Activated T-helper 1 cell treated with anti-CD3 and anti-CD28 coated beads, Interleukin-12 subunit alpha, Interleukin-12 subunit beta, Interleukin-2, Interleukin-4 antibody, amounts not matched to agents 30 ng/mL and 10 ng/mL and 1 ng/mL, durations not matched to agents 14 hours and 24 hours and 36 hours (primary cell): ENCODE measurements around the gene ACADM. TPM values are rescaled to one million over a fixed set of nuclear protein-coding genes. Genes with fewer than 3 reads are reported as not detected.
A peak's percentile ranks its signal among the peaks of the same experiment; 100 is the strongest.
"Not testable (repeated sequence)": the region's sequence is repeated elsewhere in the genome, so short reads cannot be mapped to it uniquely, and the experiment has no call there.

Experiments
- DNase-seq: peaks from one replicate; pipeline ENCODE4 v3.0.0; 2021; ENCODE audit warnings: low spot score
- H3K27ac Mint-ChIP-seq: one replicate; pipeline ENCODE4 v1.8.0; 2021; ENCODE audit warnings: mild to moderate bottlenecking, mixed read lengths
- H3K27me3 Mint-ChIP-seq: one replicate; pipeline ENCODE4 v1.8.0; 2022; ENCODE audit warnings: mild to moderate bottlenecking, moderate library complexity, mixed read lengths; ENCODE audit not compliant: insufficient read depth
- H3K36me3 Mint-ChIP-seq: one replicate; pipeline ENCODE4 v1.8.0; 2021; ENCODE audit warnings: low read depth, mixed read lengths
- H3K4me1 Mint-ChIP-seq: one replicate; pipeline ENCODE4 v1.8.0; 2021; ENCODE audit warnings: low read depth, mixed read lengths
- H3K4me3 Mint-ChIP-seq: one replicate; pipeline ENCODE4 v1.8.0; 2021; ENCODE audit warnings: mild to moderate bottlenecking, moderate library complexity, mixed read lengths
- H3K9me3 Mint-ChIP-seq: one replicate; pipeline ENCODE4 v1.8.0; 2021; ENCODE audit warnings: mixed read lengths
- intact Hi-C: fragments of 100-400 bp; cut with micrococcal nuclease; formaldehyde crosslinking; loops from one replicate; pipeline ENCODE4 v1.15.1; 2024
- total RNA-seq: library from RNA; stranded (reverse); gene quantifications from 2 replicates; pipeline ENCODE4 v1.2.3, GENCODE V29; 2022

The ACADM gene
- total RNA-seq, 1 donor from 2014 or later = 53.2 TPM

DNA sequence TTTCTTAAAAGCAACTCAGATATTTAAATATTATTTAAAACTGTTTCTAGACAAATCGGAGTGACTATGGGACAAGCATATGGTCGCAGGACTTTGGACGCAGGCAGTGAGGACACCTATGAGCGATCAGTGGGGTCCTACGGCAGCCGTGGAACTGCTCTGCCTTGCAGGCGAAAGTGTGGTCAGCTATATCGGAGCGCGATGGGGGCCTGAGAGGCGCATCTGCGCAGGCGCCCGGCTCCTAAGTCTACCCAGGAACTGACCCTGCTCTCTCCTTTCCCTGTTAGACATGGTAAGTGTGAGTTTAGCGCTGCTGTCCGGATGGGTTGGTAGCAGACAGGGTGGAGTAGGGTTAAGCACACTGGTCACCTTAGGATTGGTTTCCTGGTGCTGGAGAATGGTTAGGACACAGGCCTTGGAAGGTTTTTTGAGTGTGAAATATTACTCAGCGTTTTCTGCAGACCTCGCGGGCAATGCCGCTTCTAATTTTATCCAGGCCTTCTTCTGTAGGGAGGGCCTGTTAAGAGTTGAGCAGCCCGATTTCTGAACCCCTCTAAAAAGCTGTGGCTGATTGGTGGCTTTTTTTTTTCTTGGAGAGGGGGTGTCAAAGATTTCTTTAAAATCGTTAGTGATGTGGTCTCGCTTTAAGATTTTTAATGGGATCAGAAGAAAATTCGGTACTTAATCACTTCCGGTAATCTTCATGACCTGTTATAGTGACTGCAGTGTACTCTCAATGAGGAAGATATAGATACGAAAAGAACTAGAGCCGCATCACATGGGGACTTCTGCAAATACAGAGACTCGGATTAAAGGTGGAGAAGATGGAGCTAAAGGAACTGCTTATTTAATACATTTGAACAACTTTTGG lies 61.7 kb downstream of the ACADM start, which contains the start of gene RABGGTB:
Gene RABGGTB (plus strand): TSS at position 274 of the 871 bp plus-strand sequence. CDS start 16 bp downstream, at position 290.
- peak within 1 kb of the TSS; percentile 99 for H3K27ac Mint-ChIP-seq
- intact Hi-C loops = loop anchor here (1.0 to 10.0 kb wide), 6 partner anchors 62 to 1993 kb away; partner anchors contain the start of genes ACADM, CRYZ, MIGA1 and PIGK
- peak; percentile 93 for DNase-seq
- peaks cover 46% of the 10 kb centered on the region for H3K4me1 Mint-ChIP-seq
- peaks cover 54% of the 10 kb centered on the region for H3K36me3 Mint-ChIP-seq
- peak within 1 kb of the TSS; percentile 97 for H3K4me3 Mint-ChIP-seq
- no peaks in the 10 kb centered on the region for H3K9me3 Mint-ChIP-seq
- peaks cover 1% of the 10 kb centered on the region for H3K27me3 Mint-ChIP-seq

DNA sequence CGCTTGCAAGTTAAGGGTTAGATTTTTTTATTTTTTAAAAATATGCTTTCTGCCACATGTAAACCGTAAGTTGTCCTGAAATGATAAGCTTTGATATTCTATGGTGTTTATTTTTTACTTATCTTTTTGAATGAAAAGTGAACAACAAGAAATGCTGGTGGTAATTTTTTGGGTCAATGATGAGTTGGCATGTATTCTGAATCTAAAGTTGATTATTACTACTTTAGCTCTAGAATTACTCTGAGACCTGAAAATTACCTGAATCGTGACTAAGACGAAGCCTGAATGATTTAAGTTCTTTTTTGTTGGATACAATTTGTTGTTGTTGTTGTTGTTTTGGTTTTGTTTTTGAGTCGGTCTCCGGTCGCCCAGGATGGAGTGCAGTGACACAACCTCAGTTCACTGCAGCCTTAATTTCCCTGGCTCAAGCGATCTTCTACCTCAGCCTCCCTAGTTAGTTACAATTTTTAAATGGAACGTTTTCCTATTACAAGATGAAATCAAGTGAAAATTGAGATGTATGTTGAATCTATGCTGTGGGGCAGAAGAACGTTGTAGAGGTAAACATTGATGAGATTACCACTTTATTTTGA lies 62.5 kb downstream of the ACADM start:
- no peaks in the 10 kb centered on the region for H3K9me3 Mint-ChIP-seq
- intact Hi-C loops = loop anchor here (1.0 to 10.0 kb wide), 6 partner anchors 63 to 1992 kb away; partner anchors contain the start of genes ACADM, CRYZ, MIGA1 and PIGK
- DNase-seq = peak; percentile 4
- H3K27me3 Mint-ChIP-seq = no peaks in the 10 kb centered on the region
- H3K36me3 Mint-ChIP-seq = peaks cover 60% of the 10 kb centered on the region
- H3K4me3 Mint-ChIP-seq = peak overlapping the region; percentile 97
- peaks cover 54% of the 10 kb centered on the region for H3K4me1 Mint-ChIP-seq
- peak overlapping the region; percentile 99 for H3K27ac Mint-ChIP-seq

DNA sequence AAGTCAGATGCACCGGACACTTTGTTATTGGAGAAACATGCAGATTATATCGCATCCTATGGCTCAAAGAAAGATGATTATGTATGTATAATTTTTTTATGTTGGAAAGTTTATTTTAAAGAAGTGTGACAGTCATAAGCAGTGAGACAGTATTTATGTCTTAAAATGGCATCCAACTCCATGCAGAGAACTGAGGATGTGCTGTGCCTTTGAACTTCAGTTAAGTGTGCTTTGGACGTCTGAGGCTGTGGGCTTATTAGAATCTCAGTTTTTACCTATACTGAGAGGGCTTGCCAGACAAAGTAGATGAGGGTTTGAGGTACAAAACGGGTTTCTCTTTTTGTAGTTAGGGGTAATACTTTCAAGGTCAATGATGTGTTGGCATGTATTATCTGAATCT lies 63.0 kb downstream of the ACADM start:
- intact Hi-C loops = loop anchor here (2.0 to 10.0 kb wide), 3 partner anchors 1053 to 1895 kb away; partner anchors contain the start of genes CRYZ, PIGK, TYW3 and ZZZ3
- Mint-ChIP-seq H3K9me3 (no peaks in the 10 kb centered on the region), H3K4me3 (peak overlapping the region; percentile 97), H3K27me3 (no peaks in the 10 kb centered on the region), H3K27ac (peak overlapping the region; percentile 99), H3K36me3 (peaks cover 65% of the 10 kb centered on the region), H3K4me1 (peaks cover 59% of the 10 kb centered on the region)
- DNase-seq = no peak

GRCh38 chr1:75789988-75790387 lies 65.5 kb downstream of the ACADM start:
- H3K4me3 Mint-ChIP-seq = peak overlapping the region; percentile 97
- no peak for DNase-seq
- H3K36me3 Mint-ChIP-seq = peaks cover 77% of the 10 kb centered on the region
- H3K27me3 Mint-ChIP-seq = no peaks in the 10 kb centered on the region
- no peak overlapping the region for H3K27ac Mint-ChIP-seq
- intact Hi-C loops = loop anchor here (5.0 to 10.0 kb wide), 2 partner anchors 1055 to 1427 kb away; partner anchors contain the start of genes CRYZ, PIGK and TYW3
- peaks cover 69% of the 10 kb centered on the region for H3K4me1 Mint-ChIP-seq
- H3K9me3 Mint-ChIP-seq = no peaks in the 10 kb centered on the region

DNA sequence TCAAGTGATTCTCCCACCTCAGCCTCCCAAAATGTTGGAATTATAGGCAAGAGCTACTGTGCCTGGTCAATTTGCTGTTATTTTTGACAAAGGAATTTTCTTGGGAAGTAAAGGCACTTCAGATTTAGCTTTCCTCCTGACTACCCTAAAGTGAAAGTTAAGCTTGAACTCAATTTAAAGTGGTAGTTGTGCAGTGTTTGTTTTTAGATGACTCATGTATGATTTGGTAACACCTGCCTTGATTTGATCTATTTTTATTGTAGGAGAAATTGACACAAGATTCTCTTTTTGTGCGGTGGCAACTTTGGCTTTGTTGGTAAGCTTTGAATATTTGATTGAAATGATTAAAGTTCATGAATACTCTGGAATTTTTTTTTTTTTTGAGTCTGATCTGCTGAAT lies 66.5 kb downstream of the ACADM start:
- H3K27me3 Mint-ChIP-seq = no peaks in the 10 kb centered on the region
- peaks cover 63% of the 10 kb centered on the region for H3K4me1 Mint-ChIP-seq
- H3K36me3 Mint-ChIP-seq = peaks cover 80% of the 10 kb centered on the region
- H3K9me3 Mint-ChIP-seq = no peaks in the 10 kb centered on the region
- H3K4me3 Mint-ChIP-seq = peak overlapping the region; percentile 97
- no peak for DNase-seq
- H3K27ac Mint-ChIP-seq = no peak overlapping the region
- intact Hi-C loops = no loop called here

DNA sequence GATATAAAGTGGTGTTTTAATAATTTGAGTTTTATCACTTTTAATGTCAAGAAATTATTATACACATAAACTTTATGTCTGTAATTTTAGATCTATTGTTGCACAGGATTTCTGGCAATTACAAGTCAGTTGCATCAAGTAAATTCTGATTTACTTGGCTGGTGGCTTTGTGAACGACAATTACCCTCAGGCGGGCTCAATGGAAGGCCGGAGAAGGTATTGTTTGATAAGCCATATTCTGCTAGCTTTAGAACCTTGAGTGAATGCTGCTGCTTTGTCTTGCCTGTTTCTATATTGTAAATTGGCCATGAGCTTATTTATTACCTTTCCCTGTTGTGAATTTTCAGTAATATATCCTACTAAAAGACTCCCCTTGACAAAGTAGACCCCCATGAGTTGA lies 67.6 kb downstream of the ACADM start:
- no peak overlapping the region for H3K27ac Mint-ChIP-seq
- no peaks in the 10 kb centered on the region for H3K27me3 Mint-ChIP-seq
- H3K9me3 Mint-ChIP-seq = no peaks in the 10 kb centered on the region
- peaks cover 76% of the 10 kb centered on the region for H3K36me3 Mint-ChIP-seq
- intact Hi-C loops = no loop called here
- no peak overlapping the region for H3K4me3 Mint-ChIP-seq
- DNase-seq = no peak
- peaks cover 62% of the 10 kb centered on the region for H3K4me1 Mint-ChIP-seq

DNA sequence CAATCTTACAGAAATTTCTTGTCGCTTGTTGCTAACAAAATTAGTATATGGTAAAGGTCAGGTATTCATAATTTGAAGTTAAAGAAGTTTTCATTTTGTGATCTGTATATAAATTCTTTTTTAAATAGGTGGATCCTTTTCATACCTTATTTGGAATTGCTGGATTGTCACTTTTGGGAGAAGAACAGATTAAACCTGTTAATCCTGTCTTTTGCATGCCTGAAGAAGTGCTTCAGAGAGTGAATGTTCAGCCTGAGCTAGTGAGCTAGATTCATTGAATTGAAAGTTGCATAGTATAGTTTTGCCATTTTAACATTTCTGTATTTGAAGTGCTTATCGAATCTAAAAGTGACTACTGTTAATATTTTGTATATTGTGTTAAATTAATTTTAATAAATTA lies 69.9 kb downstream of the ACADM start:
- Mint-ChIP-seq H3K27ac (no peak overlapping the region), H3K36me3 (peaks cover 66% of the 10 kb centered on the region), H3K4me3 (no peak overlapping the region), H3K27me3 (no peaks in the 10 kb centered on the region), H3K9me3 (no peaks in the 10 kb centered on the region), H3K4me1 (peaks cover 41% of the 10 kb centered on the region)
- intact Hi-C loops = no loop called here
- DNase-seq = no peak

DNA sequence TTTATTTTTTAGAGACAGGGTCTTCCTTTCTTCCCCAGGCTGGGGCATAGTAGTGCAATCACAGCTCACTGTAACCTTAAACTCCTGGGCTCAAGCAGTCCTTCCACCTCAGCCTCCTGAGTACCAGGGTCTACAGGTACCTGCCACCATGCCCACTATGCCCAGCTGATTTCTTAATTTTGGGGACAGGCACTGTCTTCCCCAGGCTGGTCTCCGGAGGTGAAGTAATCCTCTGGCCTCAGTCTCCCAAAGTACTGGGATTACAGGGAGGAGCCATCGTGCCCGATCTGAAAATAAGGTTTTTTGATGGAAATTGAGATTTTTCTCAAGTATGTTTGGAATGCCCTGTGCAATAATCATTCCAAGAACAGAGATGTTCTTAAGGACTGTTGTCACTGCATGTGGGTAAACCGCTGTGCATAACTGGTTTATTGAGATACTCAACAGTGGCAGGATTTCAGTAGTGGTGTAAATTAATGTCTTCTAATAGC lies 71.2 kb downstream of the ACADM start:
- Mint-ChIP-seq H3K4me3 (no peak overlapping the region), H3K27ac (no peak overlapping the region), H3K4me1 (peaks cover 27% of the 10 kb centered on the region), H3K27me3 (no peaks in the 10 kb centered on the region), H3K9me3 (no peaks in the 10 kb centered on the region), H3K36me3 (peaks cover 53% of the 10 kb centered on the region)
- intact Hi-C loops = no loop called here
- DNase-seq = no peak

GRCh38 chr1:75796376-75797272 lies 72.1 kb downstream of the ACADM start, which contains the start of gene MSH4:
MSH4 (plus strand) TSS chr1:75796882; CDS start chr1:75796986, 104 bp downstream.
- DNase-seq = no peak
- Mint-ChIP-seq H3K4me3 (no peak within 1 kb of the TSS), H3K27me3 (no peaks in the 10 kb centered on the region), H3K27ac (peak within 1 kb of the TSS; percentile 37), H3K36me3 (peaks cover 45% of the 10 kb centered on the region), H3K9me3 (no peaks in the 10 kb centered on the region), H3K4me1 (peaks cover 19% of the 10 kb centered on the region)
- intact Hi-C loops = no loop called here

DNA sequence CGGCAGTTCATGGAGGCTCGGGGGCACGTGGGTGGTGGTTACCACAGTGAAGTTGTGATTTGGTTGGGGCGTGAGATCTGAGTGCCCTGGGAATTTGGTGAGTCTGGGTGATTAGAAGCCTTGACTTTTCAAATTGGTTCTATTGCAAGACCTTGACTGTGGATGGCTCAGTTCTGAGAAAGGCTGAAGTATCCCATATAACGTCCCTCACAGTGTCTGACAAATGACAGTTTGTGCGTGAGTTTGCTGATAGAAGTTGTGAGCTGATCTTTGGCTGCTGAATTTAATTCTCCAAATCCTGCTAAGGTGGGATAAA lies 72.7 kb downstream of the ACADM start:
- no peak overlapping the region for H3K27ac Mint-ChIP-seq
- H3K36me3 Mint-ChIP-seq = peaks cover 40% of the 10 kb centered on the region
- intact Hi-C loops = no loop called here
- no peaks in the 10 kb centered on the region for H3K9me3 Mint-ChIP-seq
- H3K4me3 Mint-ChIP-seq = no peak overlapping the region
- DNase-seq = no peak
- peaks cover 13% of the 10 kb centered on the region for H3K4me1 Mint-ChIP-seq
- no peaks in the 10 kb centered on the region for H3K27me3 Mint-ChIP-seq

GRCh38 chr1:75797606-75798216 lies 73.2 kb downstream of the ACADM start:
- peaks cover 9% of the 10 kb centered on the region for H3K4me1 Mint-ChIP-seq
- H3K27ac Mint-ChIP-seq = no peak overlapping the region
- no peak for DNase-seq
- peaks cover 36% of the 10 kb centered on the region for H3K36me3 Mint-ChIP-seq
- intact Hi-C loops = no loop called here
- H3K27me3 Mint-ChIP-seq = no peaks in the 10 kb centered on the region
- H3K4me3 Mint-ChIP-seq = no peak overlapping the region
- H3K9me3 Mint-ChIP-seq = no peaks in the 10 kb centered on the region

- H3K27me3 Mint-ChIP-seq, H3K9me3 Mint-ChIP-seq, H3K4me3 Mint-ChIP-seq, intact Hi-C loops, H3K27ac Mint-ChIP-seq, H3K4me1 Mint-ChIP-seq, DNase-seq: not testable (repeated sequence)
- H3K36me3 Mint-ChIP-seq = peaks cover 14% of the 10 kb centered on the region
Observed at GRCh38 chr1:75801480-75801879, 77.0 kb downstream of the ACADM start.
